Chondrocyte (in vitro differentiated cells): ENCODE data around the gene UPF1. TPM values are rescaled to one million over a fixed set of nuclear protein-coding genes. Genes with fewer than 3 reads are reported as not detected.

Experiments
- DNase-seq: peaks from one replicate; pipeline ENCODE4 v3.0.0; 2021; ENCODE audit warnings: mixed read lengths, low spot score
- H3K27ac Mint-ChIP-seq: one replicate; pipeline ENCODE4 v1.8.0; 2021; ENCODE audit warnings: mild to moderate bottlenecking, moderate library complexity, mixed read lengths; ENCODE audit not compliant: unreplicated experiment
- H3K27me3 Mint-ChIP-seq: 2 replicates; pipeline ENCODE4 v1.8.0; 2021; ENCODE audit warnings: low read depth, mixed read lengths
- H3K36me3 Mint-ChIP-seq: 2 replicates; pipeline ENCODE4 v1.8.0; 2021; ENCODE audit warnings: low read depth, mixed read lengths
- H3K4me1 Mint-ChIP-seq: 2 replicates; pipeline ENCODE4 v1.8.0; 2021; ENCODE audit warnings: low read depth, mild to moderate bottlenecking, mixed read lengths
- H3K4me3 Mint-ChIP-seq: one replicate; pipeline ENCODE4 v1.8.0; 2021; ENCODE audit warnings: mild to moderate bottlenecking, moderate library complexity, mixed read lengths; ENCODE audit not compliant: unreplicated experiment
- H3K9me3 Mint-ChIP-seq: 2 replicates; pipeline ENCODE4 v1.8.0; 2021; ENCODE audit warnings: low read depth, mixed read lengths
- CTCF ChIP-seq: fragments of 200-600 bp; sonication (generic); IDR thresholded peaks from 2 replicates; pipeline ENCODE4 v1.5.0; 2021; ENCODE audit warnings: antibody characterized with exemption, mild to moderate bottlenecking, moderate library complexity
- total RNA-seq: library from RNA; stranded (reverse); gene quantifications from 3 replicates; pipeline ENCODE4 v1.2.1, GENCODE V29; 2021

The UPF1 gene
- total RNA-seq, 1 donor from 2014 or later: 40.4 TPM

- Mint-ChIP-seq H3K4me3 (no peak overlapping the region), H3K27ac (no peak overlapping the region), H3K9me3 (no peaks in the 10 kb centered on the region), H3K36me3 (peaks cover 3% of the 10 kb centered on the region), H3K4me1 (peaks cover 22% of the 10 kb centered on the region), H3K27me3 (peaks cover 45% of the 10 kb centered on the region)
- DNase-seq: no peak
- TF ChIP-seq CTCF: no peak
Observed at GRCh38 chr19:18785179-18786124, 46.3 kb upstream of the UPF1 start.

GRCh38 chr19:18788529-18789421, 43.0 kb upstream of the UPF1 start:
- no peak for TF ChIP-seq CTCF
- H3K4me1 Mint-ChIP-seq: peaks cover 26% of the 10 kb centered on the region
- no peak overlapping the region for H3K27ac Mint-ChIP-seq
- no peaks in the 10 kb centered on the region for H3K9me3 Mint-ChIP-seq
- peak overlapping the region; percentile 56 for H3K4me3 Mint-ChIP-seq
- H3K27me3 Mint-ChIP-seq: peaks cover 55% of the 10 kb centered on the region
- no peak for DNase-seq
- peaks cover 3% of the 10 kb centered on the region for H3K36me3 Mint-ChIP-seq

GRCh38 chr19:18789422-18789869, 42.3 kb upstream of the UPF1 start:
- peaks cover 3% of the 10 kb centered on the region for H3K36me3 Mint-ChIP-seq
- no peak overlapping the region for H3K27ac Mint-ChIP-seq
- TF ChIP-seq CTCF: no peak
- peaks cover 52% of the 10 kb centered on the region for H3K27me3 Mint-ChIP-seq
- H3K4me1 Mint-ChIP-seq: peaks cover 26% of the 10 kb centered on the region
- DNase-seq: no peak
- H3K4me3 Mint-ChIP-seq: peak overlapping the region; percentile 56
- H3K9me3 Mint-ChIP-seq: no peaks in the 10 kb centered on the region

- Mint-ChIP-seq H3K4me3 (peak overlapping the region; percentile 72), H3K27ac (no peak overlapping the region), H3K36me3 (peaks cover 3% of the 10 kb centered on the region), H3K4me1 (peaks cover 26% of the 10 kb centered on the region), H3K9me3 (no peaks in the 10 kb centered on the region), H3K27me3 (peaks cover 50% of the 10 kb centered on the region)
- TF ChIP-seq CTCF: no peak
- DNase-seq: no peak
Observed at GRCh38 chr19:18789883-18790565, 41.7 kb upstream of the UPF1 start.
